Prostate gland (tissue), 2 donors: ENCODE results near the gene LONP1. TPM values are rescaled to one million over a fixed set of nuclear protein-coding genes. Genes with fewer than 3 reads are reported as not detected.

Experiments used
- DNase-seq: peaks from one replicate; pipeline ENCODE4 v3.0.0-alpha.2; 2019; ENCODE audit warnings: low spot score
- H3K27ac ChIP-seq, 2 donors: fragments of 200-600 bp; sonication (generic); 2 replicates each; pipeline ENCODE4 v1.5.1; 2017 to 2019
- H3K27me3 ChIP-seq: fragments of 200-600 bp; sonication (generic); replicated peaks from 2 replicates; pipeline ENCODE4 v1.5.1; 2019; ENCODE audit not compliant: insufficient read depth
- H3K36me3 ChIP-seq, 2 donors: fragments of 200-600 bp; sonication (generic); 1 replicate in 1 of 2; 2 replicates in 1 of 2; pipeline versions ENCODE4 v1.5.1 to v1.8.1; 2017 to 2019
- H3K4me1 ChIP-seq: fragments of 200-600 bp; sonication (generic); replicated peaks from 2 replicates; pipeline ENCODE4 v1.5.1; 2019
- H3K4me3 ChIP-seq, 2 donors: fragments of 200-600 bp; sonication (generic); 2 replicates each; pipeline ENCODE4 v1.5.1; 2017 to 2019
- H3K9me3 ChIP-seq: fragments of 200-600 bp; sonication (generic); 2 replicates; pipeline ENCODE4 v1.5.1; 2017
- POLR2A ChIP-seq: fragments of 450-650 bp; IDR thresholded peaks from one replicate; pipeline ENCODE4 v1.6.1; 2016; ENCODE audit warnings: antibody characterized with exemption, mild to moderate bottlenecking
- POLR2AphosphoS5 ChIP-seq: sonication (generic); formaldehyde crosslinking; IDR thresholded peaks from one replicate; pipeline ENCODE4 v1.6.1; 2017; ENCODE audit warnings: antibody characterized with exemption
- WGBS: methylation state at CpG from one replicate; pipeline ENCODE4 v1.1.5; 2018; 5-methylcytosine and 5-hydroxymethylcytosine counted together
- intact Hi-C: fragments of 100-400 bp; cut with DNase I; formaldehyde crosslinking; loops from one replicate; pipeline ENCODE4 v1.14.2; 2022
- total RNA-seq, 2 donors: library from RNA; depleted of rRNA; stranded (reverse); fragments of >200 nt; gene quantifications; one replicate each; pipeline ENCODE4 v1.1.0, GENCODE V29; 2016
- TF ChIP-seq, protein P1 (sequence below), 4 experiments: fragments of 200-600 bp in 2 of 4; fragments of 450-650 bp in 2 of 4; sonication (generic) in 2 of 4; IDR thresholded peaks; 1 replicate in 3 of 4; 2 replicates in 1 of 4; pipeline ENCODE4 v1.5.1; 2016 to 2019; ENCODE audit warnings: antibody characterized with exemption in 4 of 4, mild to moderate bottlenecking in 2 of 4, moderate library complexity in 2 of 4

LONP1 gene
- total RNA-seq, 2 donors from 2014 or later = 62.7 to 120 TPM

DNA sequence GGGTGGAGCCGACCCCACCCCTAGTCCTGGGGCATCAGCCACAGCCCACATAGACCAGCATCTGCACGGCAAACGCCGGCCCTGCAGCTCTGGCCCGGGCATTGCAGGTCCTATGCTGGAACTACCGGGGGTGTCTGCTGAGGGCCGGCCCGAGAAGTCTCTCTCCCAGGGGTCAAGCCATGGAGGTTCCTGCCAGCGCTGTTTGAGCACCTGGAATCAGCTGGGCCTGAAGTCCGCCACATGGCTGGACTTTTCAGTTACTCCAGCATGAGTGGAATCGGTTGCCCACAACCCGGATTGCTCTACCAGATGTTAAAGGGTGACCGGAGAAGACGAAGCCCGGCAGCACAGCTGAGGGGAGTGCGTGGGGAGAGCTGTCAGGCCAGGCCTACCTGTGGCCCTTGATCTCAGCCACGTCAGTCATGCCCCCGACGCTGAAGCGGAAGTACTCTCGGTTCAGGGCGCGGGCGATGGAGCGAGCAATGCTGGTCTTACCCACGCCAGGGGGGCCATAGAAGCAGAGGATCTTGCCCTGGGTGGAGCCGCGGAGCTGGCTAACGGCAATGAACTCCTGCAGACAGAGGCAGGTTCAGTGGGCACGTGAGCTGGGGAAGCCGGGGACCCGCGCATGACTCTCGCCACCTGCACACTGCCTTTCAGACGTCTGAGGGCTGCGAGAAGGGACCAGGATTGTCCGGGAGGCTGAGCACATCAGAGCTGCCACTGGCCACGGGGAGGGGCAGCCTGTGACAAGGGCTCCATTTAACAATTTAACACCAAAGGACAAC is 21.1 kb downstream of the LONP1 start:
- Histone ChIP-seq H3K27ac (no peak overlapping the region), H3K4me1 (no peaks in the 10 kb centered on the region), H3K27me3 (no peaks in the 10 kb centered on the region), H3K9me3 (no peaks in the 10 kb centered on the region), H3K4me3 (no peak overlapping the region), H3K36me3 (peaks cover 7 to 34% of the 10 kb centered on the region in 2 donors)
- DNase-seq = no peak
- intact Hi-C loops = no loop called here
- TF ChIP-seq POLR2AphosphoS5 (no peak), POLR2A (no peak)
- TF ChIP-seq, protein P1, sequence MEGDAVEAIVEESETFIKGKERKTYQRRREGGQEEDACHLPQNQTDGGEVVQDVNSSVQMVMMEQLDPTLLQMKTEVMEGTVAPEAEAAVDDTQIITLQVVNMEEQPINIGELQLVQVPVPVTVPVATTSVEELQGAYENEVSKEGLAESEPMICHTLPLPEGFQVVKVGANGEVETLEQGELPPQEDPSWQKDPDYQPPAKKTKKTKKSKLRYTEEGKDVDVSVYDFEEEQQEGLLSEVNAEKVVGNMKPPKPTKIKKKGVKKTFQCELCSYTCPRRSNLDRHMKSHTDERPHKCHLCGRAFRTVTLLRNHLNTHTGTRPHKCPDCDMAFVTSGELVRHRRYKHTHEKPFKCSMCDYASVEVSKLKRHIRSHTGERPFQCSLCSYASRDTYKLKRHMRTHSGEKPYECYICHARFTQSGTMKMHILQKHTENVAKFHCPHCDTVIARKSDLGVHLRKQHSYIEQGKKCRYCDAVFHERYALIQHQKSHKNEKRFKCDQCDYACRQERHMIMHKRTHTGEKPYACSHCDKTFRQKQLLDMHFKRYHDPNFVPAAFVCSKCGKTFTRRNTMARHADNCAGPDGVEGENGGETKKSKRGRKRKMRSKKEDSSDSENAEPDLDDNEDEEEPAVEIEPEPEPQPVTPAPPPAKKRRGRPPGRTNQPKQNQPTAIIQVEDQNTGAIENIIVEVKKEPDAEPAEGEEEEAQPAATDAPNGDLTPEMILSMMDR (IDR thresholded peaks at IDR 0.05) = no peak
- 87% methylated on average over 35 of the region's 38 CpGs for WGBS

DNA sequence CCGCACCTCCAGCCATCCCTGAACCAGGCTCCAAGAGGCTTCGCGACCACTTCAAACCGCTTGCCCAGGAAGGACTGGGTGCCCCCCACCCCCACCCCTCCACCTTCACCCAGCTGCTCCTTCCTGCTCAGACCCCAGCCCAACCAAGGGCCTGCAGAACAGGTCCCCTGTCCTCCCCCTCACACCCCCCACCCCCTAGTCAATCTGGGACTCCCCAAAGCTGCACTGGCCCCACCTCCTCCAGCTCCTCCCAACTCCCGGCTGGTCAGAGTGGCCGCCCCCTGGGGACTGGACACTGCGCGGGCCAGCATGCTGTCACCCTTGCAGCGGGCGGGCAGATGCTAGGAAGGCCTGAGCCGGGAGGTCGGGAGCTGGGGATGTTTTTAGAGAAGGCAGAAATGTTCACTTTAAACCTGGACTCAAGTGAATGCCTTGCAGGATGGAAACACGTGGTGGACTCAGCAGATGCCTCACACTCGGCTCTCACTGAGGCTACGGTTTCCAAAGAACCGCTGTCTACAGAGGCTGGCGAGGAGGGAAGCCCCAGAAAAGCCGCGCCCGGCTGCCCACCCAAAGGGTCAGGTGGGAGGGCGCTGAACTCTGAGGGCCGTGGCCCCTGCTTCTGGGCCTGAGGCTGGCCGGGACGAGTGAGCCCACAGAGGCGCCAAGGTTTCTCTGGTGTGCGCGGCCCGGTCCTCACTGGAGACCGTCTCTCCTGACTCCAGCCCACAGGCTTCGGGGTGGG is 21.9 kb downstream of the LONP1 start:
- H3K27me3 ChIP-seq = no peaks in the 10 kb centered on the region
- no peak overlapping the region for H3K4me3 ChIP-seq
- no peak for DNase-seq
- H3K4me1 ChIP-seq = no peaks in the 10 kb centered on the region
- WGBS = 82% methylated on average over 30 of the region's 30 CpGs
- no peak for TF ChIP-seq POLR2A
- TF ChIP-seq, protein P1 (IDR thresholded peaks at IDR 0.05) = no peak
- no peak for TF ChIP-seq POLR2AphosphoS5
- no peaks in the 10 kb centered on the region for H3K9me3 ChIP-seq
- intact Hi-C loops = no loop called here
- peaks cover 7 to 34% of the 10 kb centered on the region in 2 donors for H3K36me3 ChIP-seq
- H3K27ac ChIP-seq = no peak overlapping the region

DNA sequence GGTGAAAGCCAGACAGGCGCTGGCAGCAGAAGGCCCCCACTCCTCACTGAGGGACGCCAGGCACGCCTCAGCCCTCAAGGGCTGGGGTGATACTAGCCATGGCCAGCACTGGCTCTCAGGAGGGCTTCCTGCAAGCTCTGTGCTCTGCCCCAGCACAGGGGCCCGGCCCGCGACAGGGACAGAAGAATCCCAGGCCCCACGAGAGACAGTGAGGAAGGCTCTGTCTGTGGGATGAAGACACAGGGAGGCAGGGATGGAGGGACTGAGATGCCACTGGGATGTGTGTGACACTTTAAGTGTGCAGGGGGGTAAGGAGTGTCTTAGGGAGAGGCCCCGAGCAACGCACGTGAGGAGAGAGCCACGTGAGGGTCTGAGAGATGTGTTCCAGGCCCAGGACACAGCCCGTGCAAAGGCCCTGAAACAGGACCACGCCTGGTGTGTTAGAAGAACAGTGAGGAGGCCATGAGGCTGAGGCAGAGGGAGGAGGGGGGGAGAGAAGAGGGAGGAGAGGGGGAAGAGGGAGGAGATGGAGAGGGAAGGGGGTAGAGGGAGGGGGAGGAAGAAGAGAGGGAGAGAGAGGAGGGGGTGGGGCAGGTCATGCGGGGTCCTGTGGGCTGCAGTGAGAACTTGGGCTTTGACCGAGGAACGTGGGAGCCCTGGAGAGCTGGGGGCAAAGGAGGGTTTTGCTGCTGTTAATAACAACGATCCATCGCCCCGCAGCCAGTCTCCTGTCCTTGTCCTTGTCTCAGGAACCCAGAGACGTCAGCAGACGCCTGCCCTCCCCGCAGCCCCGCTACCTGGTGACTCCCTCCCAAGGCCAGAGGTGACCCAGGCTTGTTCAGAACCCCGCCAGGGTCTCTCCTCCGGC is 22.7 kb downstream of the LONP1 start:
- Histone ChIP-seq H3K9me3 (no peaks in the 10 kb centered on the region), H3K36me3 (peaks cover 7 to 39% of the 10 kb centered on the region in 2 donors), H3K4me1 (peaks cover 4% of the 10 kb centered on the region), H3K27ac (no peak overlapping the region), H3K4me3 (no peak overlapping the region), H3K27me3 (no peaks in the 10 kb centered on the region)
- intact Hi-C loops = no loop called here
- 75% methylated on average over 25 of the region's 25 CpGs for WGBS
- TF ChIP-seq, protein P1 (IDR thresholded peaks at IDR 0.05) = no peak
- no peak for TF ChIP-seq POLR2A
- TF ChIP-seq POLR2AphosphoS5 = no peak
- DNase-seq = no peak

DNA sequence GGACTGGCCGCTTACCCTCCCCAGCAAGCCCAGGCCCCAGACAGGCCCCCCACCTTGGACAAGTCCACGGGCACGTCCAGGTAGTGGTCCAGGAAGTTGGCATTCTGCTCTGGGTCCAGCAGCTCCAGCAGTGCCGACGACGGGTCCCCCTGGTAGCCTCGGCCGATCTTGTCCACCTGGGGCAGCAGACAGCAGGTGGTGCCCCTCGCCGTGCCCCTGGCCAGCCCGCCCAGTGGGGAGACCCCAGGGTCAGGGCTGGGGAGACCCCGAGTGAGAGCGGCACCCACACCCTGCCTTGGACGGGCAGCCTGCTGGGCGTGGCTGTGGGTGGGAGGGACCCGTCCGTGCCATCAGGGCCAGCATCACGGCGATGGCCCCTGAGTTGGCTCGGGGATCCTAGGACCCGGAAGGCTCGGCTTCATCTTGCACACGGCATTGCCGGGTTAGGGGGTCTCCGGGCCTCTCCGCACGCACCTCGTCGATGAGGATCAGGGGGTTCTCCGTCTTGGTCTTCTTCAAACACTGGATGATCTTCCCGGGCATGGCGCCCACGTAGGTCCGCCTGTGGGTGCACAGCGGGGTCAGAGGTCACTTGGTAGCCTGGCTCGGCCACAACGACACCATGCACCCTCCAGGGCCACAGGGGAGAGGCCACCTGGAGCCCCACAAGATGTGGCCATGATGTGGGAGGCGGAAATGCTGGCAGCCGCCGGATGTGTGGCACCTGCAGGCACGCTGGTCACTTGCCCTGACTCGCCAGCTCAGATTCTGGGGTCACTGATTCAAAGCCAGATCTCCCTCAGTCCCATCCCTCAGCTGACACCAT is 23.5 kb downstream of the LONP1 start:
- no peak for DNase-seq
- Histone ChIP-seq H3K4me1 (peaks cover 12% of the 10 kb centered on the region), H3K27ac (no peak overlapping the region), H3K36me3 (peaks cover 7 to 47% of the 10 kb centered on the region in 2 donors), H3K4me3 (no peak overlapping the region), H3K27me3 (no peaks in the 10 kb centered on the region), H3K9me3 (no peaks in the 10 kb centered on the region)
- 79% methylated on average over 25 of the region's 42 CpGs for WGBS
- intact Hi-C loops = no loop called here
- TF ChIP-seq, protein P1 (IDR thresholded peaks at IDR 0.05) = no peak
- no peak for TF ChIP-seq POLR2A
- TF ChIP-seq POLR2AphosphoS5 = no peak
